GM19468 (cell line): Measurements from ENCODE around the gene GIMAP4.
"Not testable (repeated sequence)": the region's sequence is repeated elsewhere in the genome, so short reads cannot be mapped to it uniquely, and the experiment has no call there.

ENCODE experiments used
- ATAC-seq: cut with Tn5 transposase; IDR thresholded peaks from one replicate; pipeline ENCODE4 v1.9.1; 2021; ENCODE audit warnings: mild to moderate bottlenecking, moderate library complexity, moderate number of reproducible peaks; ENCODE audit not compliant: unreplicated experiment; ENCODE audit errors: extremely low read depth

Gene GIMAP4

DNA sequence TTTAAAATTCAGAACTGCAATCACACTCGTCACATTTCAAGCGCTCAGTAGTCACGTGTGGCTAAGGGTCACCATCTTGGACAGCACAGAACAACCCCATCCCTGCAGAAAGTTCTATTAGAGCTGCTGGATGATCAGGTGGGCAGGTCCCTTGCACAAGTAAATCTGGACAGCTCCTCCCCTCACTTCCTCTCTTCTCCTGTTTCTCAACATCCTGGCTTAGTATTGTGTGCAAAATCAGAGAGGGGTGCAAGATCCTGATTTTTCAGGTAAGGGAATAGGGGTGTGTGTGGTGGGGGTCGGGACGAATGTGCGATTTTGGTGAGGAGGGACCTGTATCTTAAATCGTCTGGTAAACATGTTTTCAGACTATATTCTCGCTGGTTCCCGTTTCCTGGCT, at the start of gene GIMAP4:
GIMAP4 (plus strand) TSS at position 222 of the 400 bp plus-strand sequence. CDS start 2,512 bp downstream, outside the sequence.
- ATAC-seq: no peak

DNA sequence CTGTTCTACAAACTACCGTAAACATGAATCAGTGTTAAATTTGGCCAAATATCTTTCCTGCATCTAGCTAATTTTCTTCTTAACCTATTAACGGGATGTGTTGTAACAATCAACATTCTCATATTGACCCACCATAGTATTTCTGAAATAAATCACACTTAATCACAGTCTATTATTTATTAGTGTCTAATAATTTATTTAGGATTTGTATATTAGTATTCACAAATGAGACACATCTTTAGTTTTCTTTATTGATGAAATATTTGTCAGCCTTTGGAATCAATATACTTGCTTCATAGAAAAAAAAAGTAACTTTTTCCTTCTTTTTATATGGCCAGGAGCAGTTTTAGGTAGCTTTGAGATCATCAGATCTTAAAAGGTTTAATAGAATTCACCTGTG, 47.9 kb upstream of the GIMAP4 start:
- no peak for ATAC-seq

GRCh38 chr7:150520145-150520544, 47.0 kb upstream of the GIMAP4 start:
- ATAC-seq: no peak

GRCh38 chr7:150522931-150523330, 44.3 kb upstream of the GIMAP4 start:
- not testable (repeated sequence) for ATAC-seq

DNA sequence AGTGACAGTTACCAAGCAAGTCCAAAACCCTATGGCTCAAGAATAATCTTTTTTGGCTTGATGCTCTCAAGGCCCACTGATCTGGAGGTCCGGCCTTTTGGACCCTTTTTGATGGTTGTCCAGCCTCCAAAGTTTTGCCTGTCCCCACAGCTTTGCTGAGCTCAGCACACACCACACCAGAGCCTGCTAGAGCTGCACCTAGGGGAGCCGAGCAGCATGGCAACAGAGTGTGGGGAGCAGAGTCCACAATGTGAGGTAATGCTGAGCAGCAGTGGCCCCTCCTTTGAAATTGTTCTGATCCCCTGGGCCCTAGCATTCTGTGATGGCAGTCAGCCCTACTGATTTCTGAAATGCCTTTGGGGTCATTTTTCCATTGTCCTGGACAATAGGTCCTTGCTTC, 43.2 kb upstream of the GIMAP4 start:
- no peak for ATAC-seq

GRCh38 chr7:150531704-150532103, 35.5 kb upstream of the GIMAP4 start:
- ATAC-seq: no peak

DNA sequence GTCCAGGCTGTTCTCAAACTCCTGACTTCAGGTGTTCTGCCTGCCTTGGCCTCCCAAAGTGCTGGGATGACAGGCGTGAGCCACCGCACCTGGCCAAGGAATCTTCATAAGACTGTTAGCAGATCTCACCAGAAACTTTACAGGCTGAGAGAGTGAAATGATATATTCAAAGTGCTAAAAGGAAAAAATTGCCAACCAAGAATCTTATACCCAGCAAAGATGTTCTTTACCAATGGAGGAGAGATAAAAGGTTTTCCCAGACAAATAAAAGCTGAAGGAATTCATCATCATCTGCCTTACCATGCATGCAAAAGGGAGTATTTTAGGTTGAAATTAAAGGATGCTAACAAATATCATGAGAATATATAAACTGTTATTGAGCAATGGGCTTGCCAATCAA, 28.9 kb upstream of the GIMAP4 start:
- ATAC-seq: no peak

DNA sequence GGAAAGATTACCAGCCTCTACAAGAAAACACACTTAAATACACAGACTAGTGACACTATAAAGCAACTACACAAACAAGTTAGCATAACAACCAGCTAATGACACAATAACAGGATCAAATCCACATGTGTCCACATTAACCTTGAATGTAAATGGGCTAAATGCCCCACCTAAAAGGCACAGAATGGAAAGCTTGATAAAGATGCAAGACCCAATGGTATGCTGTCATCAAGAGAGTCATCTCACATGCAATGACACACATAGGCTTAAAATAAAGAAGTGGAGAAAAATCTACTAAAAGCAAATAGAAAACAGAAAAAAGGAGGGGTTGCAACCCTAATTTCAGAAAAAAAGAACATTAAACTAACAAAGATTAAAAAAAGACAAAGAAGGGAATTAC, 14.0 kb upstream of the GIMAP4 start:
- ATAC-seq: no peak

DNA sequence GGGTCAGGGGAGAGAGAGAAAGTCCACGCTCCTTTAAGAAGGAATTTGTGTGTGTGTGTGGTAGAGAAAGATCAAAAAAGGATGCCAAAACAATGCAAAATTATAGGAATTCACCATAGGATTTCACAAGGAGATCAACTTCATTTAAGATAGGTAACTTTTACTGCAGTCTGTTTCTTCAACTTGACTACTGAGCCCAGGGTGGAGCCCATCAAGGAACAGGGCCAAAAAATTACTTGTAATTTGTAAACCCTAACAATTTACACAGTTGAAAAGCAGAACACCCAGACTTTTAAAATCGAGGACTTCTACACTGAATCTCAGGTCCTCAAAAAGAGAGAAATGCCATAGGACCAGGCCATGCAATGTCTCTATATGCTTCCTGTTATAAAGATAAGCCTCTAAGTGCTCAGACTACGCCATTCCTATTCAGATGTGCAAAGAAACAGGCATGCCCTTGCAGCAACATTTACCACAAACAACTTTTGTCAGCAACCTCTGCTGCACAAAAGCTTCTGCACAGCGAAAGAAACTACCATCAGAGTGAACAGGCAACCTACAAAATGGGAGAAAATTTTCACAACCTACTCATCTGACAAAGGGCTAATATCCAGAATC, 10.6 kb upstream of the GIMAP4 start:
- no peak for ATAC-seq

DNA sequence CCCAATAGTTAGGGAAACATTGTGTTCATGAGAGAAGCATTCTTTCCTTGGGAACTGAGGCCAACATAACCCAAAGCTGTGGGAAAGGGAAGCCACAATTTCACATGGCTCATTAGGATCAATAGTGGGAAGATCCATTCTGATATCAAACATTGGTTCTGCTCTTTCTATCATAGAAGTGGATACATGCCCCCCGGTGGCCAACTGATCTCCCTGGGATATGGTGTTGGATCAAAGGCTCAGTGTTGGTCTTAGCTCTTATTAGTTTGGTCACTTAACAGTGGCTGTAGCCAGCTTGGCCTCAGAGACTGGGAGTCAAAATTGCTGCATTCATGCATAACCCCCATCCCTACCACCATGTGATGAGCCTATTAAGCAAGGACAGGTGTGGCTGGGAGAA, 6.7 kb upstream of the GIMAP4 start:
- no peak for ATAC-seq

DNA sequence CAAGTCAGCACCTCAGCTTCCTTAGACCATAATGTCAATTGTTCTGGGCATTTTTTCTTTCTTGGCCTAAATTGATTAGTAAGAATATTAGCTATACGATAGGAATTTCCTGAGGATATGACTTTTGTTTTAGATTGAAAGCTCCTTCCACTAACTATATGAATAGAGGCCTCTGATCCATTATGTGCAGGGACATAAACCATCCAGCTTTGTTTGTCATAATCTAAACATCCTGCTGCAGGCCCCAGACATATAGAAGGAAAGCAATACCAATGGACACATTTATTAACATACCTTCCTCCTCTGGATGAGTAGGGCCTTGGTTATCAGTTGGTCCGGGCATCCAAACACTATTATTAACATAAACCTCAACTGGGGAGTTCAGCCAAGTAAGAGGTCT, 4.3 kb upstream of the GIMAP4 start:
- no peak for ATAC-seq

DNA sequence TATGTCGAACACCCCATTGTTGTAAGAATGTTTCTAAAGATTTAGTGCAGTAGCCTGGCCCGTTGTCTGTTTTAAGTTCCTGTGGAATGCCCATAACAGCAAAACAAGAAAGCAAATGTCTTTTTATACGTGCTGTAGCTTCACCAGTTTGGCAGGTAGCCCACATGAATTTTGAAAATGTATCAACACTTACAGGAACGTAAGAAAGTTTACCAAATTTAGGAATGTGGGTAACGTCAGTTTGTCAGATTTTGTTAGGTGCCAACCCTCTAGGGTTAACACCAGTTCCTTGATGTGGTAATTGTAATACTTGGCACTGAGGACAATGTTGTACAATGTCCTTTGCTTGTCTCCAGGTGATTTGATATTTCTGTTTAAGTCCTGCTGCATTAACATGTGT, 3.2 kb upstream of the GIMAP4 start:
- no peak for ATAC-seq

- no peak for ATAC-seq
These were observed 2.6 kb upstream of the GIMAP4 start for GRCh38 chr7:150564566-150564965.

DNA sequence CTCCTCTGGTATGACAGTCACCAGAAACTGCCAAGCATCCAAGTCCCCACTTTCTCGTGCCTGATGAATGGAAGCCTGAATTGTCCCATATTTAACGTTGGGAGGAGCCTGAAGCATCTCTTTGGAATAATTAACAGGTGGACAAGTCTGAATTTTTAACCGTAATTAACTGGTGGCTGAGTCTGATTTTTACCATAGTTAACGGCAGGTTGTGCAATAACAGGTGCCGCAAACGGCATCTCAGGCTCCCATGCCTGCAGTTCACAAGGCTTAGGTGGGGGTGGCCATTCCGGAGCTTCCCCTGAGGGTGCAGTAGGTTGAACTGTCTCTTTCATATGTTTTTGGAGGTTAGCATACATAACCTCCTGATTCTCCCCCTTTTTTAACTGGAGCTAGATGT, 2.0 kb upstream of the GIMAP4 start:
- no peak for ATAC-seq

- no peak for ATAC-seq
These were observed 1.1 kb upstream of the GIMAP4 start for GRCh38 chr7:150566123-150566522.

GRCh38 chr7:150566572-150566971, 618 bp upstream of the GIMAP4 start:
- ATAC-seq: no peak

GRCh38 chr7:150567871-150568301, 696 bp downstream of the GIMAP4 start:
- ATAC-seq: no peak

DNA sequence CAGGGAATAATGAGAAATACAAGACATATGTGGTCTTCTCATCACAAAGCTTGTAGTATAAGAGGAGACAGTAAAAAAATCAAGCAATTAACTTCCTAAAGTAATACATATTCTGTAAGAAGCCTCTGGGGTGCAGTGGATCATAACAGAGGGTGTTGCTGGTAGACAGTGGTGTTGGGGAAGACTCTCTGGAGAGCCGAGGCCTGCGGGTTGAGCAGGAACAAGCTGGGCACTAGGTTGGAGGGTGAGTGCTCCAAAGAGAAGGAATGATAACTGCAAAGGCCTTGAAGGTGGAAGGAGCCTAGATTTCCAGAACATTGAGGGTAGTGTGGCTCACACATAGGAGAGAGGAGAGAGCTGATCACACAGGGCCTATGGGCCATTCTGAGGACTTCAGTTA, 1.5 kb downstream of the GIMAP4 start:
- no peak for ATAC-seq

DNA sequence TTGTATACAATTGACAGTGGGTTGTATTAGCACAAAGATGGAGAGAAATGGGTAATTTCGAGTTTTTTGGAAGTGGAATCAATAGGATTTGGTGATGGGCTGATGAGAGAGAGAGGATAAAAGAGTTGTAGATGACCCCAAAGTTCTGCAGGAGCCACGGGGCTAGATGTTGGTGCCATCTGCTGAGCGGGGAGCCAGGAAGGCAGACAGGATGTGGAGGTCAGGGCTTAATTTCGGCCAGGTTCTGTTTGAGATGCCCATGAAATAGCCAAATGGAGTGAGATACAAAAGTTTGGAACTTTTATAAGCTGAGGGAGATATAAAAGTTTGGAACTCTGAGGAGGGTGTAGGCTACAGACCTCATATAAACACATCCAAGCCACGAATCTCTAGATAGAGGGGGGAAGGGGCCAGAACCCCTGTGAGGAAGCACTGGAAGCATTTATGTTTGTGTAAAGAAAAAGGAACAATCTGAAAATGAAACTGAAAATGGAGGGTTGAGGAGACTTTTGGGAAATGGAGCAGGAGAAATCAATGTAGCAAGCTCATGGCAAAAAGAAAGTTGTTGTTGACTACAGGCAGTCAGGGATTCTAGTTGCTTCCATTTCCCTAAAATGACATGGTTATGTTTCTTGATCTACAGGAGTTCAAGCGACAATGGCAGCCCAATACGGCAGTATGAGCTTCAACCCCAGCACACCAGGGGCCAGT, 2.2 kb downstream of the GIMAP4 start:
- ATAC-seq: no peak

DNA sequence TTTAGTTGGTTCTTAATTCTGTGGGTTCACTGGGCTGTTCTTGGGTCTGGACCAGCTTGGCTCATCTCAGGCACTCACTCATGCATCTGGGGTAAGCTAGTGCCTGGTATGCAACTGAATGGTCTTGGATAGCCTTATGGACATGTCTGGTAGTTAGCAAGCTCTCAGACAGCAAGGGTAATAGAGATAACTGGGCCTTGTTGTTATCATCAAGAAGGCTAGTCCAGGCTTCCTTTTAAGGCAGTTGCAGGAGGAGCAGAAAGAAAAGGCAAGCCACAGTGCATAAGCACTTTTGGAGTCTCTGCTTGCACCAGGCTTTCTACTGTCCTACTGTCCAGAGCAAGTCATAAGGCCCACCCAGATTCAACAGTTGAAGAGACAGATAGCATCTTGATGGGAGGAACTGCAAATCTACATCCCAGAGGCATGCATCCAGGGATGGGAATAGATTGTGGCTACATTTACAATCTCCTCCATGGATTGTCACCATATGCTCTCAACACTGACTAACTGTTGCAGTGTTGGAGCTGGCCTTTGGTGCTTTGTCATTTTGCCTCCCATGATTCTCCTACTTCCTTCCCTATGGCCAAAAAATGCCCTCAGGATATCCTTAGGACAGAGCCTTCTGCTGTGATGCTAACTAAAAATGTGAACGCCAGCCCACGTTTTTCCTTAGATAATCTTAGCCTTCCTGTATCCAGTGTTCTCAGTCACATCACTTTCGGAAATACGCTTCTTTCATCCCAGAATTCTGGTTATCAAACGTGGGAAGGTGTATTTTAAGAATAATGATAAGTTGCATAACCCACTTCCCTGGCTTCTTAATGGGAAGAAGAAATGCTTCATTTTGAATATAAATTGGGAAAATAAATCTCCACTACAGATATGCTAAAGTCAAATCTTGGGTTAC, 3.6 kb downstream of the GIMAP4 start:
- ATAC-seq: no peak

GRCh38 chr7:150572496-150572895, 5.3 kb downstream of the GIMAP4 start:
- ATAC-seq: no peak
